ELF-1 (cell line): ENCODE data around the gene RASAL2.
"Not testable (repeated sequence)": the region's sequence is repeated elsewhere in the genome, so short reads cannot be mapped to it uniquely, and the experiment has no call there.

Source experiments
- DNase-seq: peaks from one replicate; pipeline ENCODE4 v3.0.0-alpha.2; 2016; ENCODE audit warnings: low read depth, low spot score

Gene RASAL2

DNA sequence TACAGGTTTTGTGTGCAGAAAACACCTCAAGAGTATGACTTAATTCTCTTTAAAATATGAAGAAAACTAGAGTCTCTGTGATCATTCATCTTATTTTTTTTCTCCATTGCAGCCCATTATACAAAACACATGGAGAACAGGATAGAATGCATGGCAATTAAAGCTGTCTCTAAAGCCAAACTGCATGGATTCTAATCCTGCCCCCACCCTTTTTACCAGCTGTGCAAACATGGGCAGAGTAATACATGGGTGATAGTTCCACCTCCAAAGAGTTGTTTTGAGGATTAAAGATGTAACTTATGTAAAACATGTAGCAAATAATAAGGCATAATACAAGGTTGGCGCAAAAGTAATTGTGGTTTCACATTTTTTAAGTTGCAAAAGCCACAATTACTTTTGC lies 288.5 kb downstream of the RASAL2 start:
- DNase-seq = no peak

DNA sequence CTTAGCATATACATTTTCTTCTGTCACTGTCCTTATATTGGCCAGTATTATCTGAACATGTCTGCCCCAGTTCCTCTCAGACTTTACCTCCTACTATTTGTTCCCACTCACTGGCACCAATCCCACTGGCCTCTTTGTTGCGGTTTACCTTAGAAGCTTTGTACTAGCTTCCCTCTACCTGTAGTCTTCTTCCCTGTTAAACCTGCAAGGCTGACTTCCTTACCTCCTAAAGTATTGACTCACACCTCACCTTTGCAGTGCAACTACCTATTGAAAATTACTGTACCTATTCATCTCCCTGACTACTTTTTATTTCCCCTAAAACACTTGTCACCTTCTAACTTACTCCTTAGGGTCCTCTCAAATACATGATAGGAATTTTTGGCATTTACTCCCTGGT lies 291.8 kb downstream of the RASAL2 start:
- DNase-seq = no peak

DNA sequence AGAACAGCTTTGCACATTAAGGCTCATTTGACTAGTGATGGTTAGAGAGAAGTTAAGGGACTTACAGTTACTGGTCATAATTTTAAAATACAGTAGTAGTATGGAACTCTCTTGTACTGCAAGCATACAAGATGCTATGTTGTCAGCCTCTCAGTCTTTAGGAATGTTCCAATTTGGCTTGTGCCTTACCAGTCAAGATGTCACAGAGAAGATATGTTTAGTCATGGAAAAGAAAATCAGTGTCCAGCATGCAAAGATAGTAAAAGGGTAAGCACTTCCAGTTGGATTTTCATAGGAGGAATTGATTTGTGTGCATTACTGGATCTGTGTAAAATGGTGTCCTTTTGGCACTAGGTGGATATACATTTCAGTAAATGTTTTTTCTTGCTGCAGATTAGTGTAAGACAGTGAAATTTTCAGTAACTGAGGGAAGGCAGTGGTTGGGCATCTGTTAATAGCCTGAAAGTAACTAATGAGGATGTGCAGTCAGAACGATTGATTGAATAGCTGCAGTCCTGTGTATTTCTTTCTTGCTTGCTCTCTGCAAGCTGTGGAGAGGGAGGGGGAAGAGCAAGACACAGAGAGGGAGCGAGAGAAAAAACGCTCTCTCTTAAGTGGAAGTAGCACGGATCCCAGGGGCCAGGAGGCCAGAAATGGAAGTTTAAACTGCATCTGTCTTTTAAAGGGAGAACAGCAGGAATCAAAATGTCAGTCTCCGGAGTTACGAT lies 294.7 kb downstream of the RASAL2 start:
- no peak for DNase-seq

DNA sequence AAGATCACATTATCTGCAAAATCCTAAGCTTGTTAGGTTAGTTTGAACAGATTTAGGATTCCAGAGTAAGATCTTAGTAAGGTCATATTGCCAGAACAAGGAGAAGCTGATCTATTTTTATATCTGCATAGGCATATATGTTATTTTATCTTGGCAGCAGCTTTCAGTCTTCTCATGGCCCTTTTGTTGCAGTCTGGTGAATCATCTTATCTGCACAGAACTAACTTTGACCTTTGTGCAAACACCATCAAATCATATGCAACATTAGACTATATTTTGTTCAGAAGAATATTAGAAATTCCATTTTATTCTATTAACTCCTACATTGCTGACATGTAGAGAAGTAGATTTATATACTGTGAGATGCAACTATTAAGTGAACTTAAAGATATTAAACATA lies 295.5 kb downstream of the RASAL2 start:
- no peak for DNase-seq

DNA sequence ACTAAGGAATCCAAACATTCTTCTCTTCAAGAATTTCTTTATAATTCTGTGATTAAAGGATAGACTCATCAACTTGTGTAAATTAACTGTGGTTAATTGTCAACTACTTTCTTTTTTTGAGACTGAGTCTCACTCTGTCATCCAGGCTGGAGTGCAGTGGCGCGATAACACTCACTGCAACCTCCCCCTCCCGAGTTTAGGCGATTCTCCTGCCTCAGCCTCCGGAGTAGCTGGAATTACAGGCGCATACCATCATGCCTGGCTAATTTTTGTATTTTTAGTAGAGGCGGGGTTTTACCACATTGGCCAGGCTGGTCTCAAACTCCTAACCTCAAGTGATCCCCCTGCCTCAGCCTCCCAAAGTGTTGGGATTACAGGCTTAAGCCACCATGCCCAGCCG lies 296.4 kb downstream of the RASAL2 start:
- DNase-seq = not testable (repeated sequence)

DNA sequence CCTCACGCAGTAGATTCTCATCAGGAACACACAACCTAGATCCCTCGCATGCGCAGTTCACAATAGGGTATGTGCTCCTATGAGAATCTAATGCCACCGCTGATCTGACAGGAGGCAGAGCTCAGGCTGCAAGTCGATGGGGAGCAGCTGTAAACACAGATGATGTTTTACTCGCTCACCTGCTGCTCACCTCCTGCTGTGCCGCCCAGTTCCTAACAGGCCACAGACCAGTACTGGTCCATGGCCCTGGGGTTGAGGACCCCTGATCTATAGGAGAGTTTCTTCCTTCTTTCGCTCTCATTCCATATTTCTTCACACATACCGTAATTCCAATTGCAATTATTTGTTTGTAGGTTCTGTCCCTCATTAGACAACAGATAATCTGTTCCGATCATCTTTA lies 299.5 kb downstream of the RASAL2 start:
- no peak for DNase-seq

DNA sequence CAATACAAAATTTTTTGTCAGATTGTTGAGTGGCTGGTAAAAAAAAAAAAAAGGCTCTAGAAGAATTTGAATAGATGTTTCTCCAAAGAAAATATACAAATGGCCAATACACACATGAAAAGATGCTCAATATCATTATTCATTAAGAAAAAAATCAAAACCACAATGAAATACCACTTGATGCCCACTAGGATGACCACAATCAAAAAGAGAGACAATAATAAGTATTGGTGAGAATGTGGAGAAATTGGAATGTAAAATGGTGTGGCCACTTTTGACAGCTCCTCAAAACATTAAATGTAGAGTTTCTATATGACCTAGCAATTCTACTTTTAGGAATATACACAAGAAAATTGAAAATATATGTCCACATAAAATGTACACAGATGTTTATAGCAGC lies 302.9 kb downstream of the RASAL2 start:
- DNase-seq = no peak

DNA sequence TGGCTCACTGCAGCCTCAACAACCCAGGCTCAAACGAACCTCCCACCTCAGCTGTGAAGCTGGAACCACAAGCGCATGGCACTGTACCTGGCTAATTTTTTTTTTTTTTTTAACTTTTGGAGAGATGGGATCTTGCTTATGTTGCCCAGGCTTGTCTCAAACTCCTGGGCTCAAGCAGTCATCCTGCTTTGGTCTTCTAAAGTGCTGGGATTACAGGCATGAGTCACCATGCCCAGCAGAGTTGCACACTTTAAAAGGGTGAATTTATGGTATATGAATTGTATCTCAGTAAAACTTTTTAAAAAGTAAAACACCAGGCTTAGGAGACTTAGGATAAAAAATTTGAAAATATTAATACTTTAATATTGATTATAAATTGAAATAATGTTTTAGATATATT lies 303.8 kb downstream of the RASAL2 start:
- no peak for DNase-seq

DNA sequence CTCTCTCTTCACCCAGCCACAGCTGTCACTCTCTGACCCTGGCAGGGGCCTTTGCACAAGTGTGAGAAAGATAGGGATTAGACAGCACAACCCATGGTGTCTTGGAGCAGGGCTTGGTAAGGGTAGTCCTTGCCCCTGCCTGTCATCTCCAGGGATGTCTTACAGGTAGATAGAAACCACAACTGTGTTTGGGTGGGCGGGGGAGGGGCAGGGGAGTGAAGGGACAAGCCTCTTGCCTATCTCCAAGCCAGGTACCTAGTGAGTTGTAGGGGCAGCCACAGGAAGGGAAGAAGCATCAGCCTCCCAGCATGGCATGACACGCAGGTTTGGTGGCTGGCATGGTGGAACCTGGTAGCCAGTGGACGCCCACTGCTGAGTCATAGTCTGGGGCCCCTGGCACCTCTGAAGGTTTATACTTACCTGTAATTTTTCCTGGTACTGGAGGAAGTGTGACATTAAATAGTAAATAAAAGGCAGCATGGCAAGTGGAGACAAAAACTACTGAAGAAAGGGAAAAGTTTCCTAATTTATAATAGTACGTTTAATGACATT lies 305.3 kb downstream of the RASAL2 start:
- DNase-seq = no peak

DNA sequence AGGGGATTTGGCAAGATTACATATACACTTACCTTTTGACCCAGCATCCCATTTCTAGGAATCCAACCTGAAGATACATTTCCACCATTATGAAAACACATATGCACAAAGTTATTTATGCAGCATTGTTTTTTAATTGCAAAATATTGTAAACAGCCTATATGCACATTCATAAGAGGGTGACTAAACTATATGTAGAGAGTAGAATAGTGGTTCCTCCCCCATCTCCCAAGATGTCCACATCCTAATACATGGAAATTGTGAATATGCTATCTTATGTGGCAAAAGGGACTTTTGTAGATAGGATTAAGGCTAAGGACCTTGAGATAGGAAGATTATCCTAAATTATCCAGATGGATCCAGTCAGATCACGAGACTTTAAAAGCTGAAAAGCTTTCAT lies 311.2 kb downstream of the RASAL2 start:
- no peak for DNase-seq

DNA sequence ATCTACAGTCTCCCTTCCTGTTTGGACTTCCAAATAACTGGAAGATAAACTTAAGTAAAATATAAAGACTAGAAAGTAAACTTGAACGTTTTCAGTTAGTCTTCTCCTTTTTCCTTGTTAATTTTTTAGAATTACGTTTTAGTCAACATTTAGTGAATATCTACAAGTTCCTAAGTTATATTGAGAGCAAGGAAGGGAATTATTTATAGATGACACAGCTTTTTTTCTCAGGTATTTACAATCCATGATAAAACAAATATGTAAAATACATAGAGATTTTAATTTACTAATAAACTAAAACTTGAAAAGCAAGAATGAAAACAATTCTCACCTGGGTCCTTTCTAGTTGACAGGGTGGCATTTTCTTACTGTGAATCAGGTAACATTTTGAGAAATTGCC lies 313.3 kb downstream of the RASAL2 start:
- no peak for DNase-seq

DNA sequence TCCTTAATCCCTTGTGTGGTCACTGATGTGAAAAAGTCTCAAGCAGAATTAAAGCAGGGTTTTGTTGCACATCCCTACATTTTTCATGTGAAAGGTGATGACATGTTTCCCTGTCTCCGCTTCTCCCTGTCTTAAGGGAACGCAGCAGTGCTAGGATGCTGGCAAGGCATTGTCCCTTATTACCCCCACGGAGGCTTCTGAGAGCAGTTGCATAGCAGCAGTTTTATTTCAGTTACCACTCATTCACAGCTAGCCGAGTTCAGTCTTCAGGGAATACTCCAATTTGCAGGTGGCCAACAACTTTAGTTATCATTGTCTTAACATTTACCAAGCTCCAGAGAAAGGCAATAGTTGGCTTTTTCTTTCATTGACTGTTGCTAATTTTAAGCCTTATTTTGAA lies 313.8 kb downstream of the RASAL2 start:
- DNase-seq = no peak

DNA sequence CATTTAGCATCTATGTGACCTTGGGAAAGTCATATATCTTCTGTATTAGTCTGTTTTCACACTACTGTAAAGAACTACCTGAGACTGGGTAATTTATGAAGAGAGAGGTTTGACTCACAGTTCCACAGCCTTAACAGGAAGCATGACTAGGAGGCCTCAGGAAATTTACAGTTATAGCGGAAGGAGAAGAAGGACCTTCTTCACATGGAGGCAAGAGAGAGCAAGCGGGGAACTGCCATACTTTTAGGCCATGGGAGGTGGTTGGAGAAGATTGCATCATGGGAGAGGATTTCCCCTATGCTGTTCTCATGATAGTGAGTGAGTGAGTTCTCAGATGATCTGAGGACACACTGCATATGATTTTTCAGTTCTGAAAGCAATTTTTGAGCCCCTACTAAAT lies 315.0 kb downstream of the RASAL2 start:
- DNase-seq = no peak

DNA sequence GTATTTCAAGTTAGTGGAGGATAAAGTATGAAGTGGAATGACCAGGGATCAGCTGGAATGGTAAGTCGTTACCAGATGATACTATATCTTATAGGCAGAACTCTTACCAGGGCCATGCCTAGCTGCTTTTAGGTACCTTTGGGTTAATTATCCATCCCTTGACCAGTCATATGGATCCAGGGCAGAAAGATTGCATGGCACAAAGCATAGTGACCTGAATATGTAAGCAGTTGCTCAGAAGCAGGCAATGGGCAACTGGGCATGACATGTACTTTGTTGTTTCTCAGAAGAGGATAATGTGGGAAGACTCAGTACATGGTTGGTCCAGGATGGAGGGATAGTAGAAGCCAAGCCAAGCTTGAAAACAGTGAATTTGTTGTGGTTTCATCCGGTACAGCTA lies 315.6 kb downstream of the RASAL2 start:
- no peak for DNase-seq

DNA sequence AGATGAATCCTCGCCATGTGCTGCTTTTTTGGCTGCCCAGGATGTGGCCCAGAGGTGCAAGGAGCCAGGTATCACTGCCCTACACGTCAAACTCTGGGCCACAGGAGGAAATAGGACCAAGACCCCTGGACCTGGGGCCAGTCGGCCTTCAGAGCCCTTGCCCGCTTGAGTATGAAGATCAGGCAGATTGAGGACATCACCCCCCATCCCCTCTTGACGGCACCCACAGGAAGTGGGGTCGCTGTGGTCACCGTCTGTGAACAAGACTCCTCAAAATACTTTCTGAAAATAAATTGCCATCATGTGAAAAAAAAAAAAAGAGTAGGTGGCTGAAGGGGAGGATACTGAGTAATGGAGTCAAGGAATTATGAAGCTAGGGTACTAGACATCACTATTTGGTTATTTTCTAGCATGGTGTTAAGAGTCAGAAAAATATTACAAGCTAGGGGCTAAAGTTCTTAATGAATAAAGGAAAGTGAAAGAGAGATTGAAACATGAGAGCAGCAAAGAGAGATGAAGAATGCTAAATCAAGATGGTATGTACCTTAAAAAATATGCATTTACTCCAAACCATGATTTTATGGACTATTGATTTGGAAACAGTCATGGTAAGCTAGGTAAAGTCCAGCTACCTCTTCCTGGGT lies 318.0 kb downstream of the RASAL2 start:
- DNase-seq = no peak

DNA sequence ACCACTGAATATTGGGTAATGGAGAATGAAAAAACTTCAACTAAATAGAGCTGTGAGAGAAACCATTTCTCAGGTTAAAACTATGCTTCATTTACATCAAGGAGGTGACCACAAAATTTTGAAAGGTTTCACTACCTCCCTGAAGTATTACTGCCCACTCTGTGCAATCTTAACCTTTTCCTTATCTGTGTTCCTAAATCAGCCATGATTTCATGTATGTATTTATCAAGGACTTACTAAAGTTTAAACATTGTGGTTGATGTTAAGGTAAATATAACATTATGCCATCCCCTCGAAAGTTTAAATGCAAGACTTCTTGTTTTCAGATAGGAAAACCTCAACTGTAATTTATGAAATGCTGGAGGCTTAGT lies 318.5 kb downstream of the RASAL2 start:
- DNase-seq = no peak

DNA sequence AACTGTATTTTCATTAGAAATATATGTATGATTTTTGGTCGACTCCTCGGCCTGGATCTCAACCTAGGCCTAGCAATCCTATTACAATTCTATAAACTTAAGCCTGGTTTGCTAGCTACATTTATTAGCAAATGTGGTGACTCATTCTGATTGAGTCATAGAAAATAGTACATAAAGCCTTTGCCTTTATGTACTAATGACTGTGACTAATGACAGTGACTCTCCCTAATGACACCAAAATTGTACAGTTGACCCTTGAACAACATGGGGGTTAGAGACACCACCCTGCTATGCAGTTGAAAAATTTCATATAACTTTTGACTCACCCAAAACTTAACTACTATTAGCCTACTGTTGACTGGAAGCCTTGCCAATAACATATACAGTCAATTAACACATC lies 324.0 kb downstream of the RASAL2 start:
- DNase-seq = no peak

DNA sequence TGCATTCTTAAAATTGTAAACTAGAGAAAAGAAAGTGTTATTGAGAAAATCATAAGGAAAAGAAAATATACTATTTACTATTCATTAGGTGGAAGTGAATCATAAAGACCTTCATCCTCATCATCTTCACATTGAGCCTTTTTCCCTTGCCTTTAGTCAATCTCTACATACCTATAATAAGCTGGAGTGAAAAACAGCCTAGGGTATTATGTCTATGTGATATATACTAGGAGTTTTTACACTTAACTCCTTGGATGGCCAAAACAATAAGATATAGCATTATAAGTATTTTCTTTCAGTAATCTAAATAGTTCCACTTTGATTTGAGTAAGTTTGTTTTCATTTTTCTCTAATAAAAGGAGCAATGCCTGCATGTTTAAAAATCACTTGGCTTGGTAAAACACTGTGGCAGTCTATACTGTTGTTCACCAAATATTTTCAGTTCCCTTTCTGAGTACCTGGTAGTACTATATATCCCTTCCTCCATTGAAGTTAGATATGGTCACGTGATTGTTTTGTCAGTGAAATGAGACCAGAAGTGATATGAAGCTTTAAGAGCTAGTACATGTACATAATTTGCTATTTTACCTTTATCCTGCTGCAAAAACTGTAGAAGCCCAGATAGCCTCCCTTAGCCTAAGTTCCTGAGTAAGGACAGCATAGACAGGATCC lies 324.5 kb downstream of the RASAL2 start:
- no peak for DNase-seq

DNA sequence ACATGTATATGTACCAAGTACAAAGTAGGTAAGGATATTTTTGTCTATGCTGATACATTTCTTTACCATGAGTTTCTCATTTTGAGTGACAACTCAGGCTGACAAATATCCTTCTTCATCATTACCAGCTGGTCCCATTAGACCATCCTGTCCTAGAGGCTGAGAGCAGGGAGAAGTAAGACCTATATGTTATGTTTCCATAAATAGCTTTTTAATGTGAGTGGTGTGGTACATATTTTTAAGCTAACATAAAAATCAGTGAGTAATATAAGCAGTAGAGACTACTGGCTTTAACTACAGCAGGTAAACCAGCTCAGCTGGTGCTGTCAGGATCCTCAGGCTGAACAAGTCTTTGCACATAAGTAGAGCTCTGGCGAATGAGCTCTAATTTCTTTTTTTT lies 340.5 kb downstream of the RASAL2 start:
- DNase-seq = no peak

DNA sequence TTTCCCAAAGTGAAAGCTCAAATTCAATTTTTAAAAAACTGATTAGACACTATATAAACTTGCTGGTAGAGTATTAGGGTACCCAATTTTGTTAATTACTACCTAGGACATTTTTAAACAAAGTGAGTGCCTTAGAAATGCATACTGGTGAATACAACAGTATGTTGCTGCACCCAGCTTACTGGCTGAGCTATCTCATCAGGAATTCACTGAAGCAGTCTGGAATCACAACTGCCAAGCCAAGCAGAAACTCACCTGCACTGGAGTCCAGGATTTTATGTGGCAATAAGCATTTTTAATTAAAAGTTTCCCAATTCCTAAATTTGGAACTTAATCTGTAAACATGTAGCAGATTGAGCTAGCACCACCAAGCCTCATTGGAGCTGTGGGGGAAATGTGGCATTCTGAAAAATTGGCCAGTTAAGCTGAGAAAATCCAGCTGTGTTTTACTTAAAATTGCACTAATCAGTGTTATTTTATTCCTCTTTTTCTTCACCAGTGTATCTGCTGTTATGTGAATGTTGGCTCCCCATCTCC lies 341.1 kb downstream of the RASAL2 start:
- DNase-seq = no peak

DNA sequence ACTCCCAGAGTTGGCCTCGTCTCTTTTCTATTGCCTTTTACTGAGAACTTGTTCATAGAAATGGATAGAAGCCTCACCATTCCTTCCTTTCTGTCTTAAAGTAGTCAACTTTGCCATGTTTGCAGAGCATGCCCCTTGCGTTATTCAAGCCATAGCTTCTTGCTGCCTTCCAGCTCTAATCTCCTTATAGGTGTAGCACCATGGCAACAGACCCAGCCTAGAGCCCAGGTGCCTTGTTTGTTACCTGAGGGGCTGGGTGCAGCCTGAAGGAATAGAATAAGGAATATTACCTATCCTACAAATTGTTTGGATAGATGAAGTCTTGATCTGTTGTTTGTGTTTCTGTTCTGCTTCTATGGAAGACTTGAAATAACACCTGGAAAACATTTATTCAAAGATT lies 343.0 kb downstream of the RASAL2 start:
- no peak for DNase-seq

DNA sequence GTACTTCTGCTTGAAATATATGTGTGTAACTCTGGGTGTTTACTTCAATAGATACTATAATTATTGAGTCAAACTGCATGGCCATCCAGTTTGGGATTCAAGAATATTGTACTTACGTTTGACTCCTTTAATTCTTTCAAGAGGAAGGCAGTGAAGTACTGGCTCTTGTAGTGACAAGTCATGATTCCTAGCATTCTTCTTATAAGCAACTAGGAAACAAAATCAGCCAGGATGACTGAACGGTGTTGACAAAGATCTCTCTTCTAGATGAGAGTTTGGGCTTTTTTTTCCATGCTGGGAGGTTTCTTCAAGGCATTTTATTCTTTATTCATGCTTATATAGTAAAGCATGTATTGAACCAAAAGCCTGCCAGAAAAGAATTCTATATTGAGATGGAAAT lies 344.5 kb downstream of the RASAL2 start:
- DNase-seq = no peak

DNA sequence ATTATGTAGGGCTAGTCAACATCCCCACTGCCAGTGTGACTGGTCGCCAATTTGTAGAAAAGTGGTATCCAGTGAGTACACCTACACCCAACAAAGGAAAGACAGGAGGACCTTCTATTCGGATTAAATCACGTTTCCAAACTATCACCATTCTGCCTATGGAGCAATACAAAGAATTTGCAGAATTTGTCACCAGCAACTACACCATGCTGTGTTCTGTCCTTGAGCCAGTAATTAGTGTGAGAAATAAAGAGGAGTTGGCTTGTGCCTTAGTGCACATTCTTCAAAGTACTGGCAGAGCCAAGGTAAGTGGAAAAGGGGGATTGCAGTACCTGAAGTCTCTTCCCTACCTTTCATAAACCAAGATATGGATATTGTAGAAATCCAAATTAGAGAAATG lies 349.0 kb downstream of the RASAL2 start:
- DNase-seq = no peak
